Tibial nerve (tissue), 3 donors: ENCODE data around the gene IL1R2.

Source experiments
- CTCF ChIP-seq, 5 experiments: fragments of 200-600 bp in 3 of 5; fragments of 450-650 bp in 2 of 5; sonication (generic) in 3 of 5; IDR thresholded peaks; one replicate each; pipeline ENCODE4 v1.5.1; 2016 to 2019; ENCODE audit warnings: antibody characterized with exemption in 5 of 5, mild to moderate bottlenecking in 3 of 5, moderate library complexity in 2 of 5
- POLR2A ChIP-seq, 2 donors: fragments of 450-650 bp; IDR thresholded peaks; one replicate each; pipeline ENCODE4 v1.6.1; 2017; ENCODE audit warnings: antibody characterized with exemption in 2 of 2, mild to moderate bottlenecking in 2 of 2, moderate library complexity in 2 of 2

- no peak for TF ChIP-seq CTCF (IDR thresholded peaks at IDR 0.05)
- no peak for TF ChIP-seq POLR2A (IDR thresholded peaks at IDR 0.05)
Observed at GRCh38 chr2:102022884-102023539, 31.3 kb downstream of the IL1R2 start.
